Kidney epithelial cell (primary cell): ENCODE results near the gene GPR68. TPM values are rescaled to one million over a fixed set of nuclear protein-coding genes. Genes with fewer than 3 reads are reported as not detected.

Experiments
- DNase-seq: peaks from one replicate; pipeline ENCODE4 v3.0.0-alpha.2; 2010; ENCODE audit warnings: low read depth
- H3K27me3 ChIP-seq: 2 replicates; pipeline ENCODE4 v1.6.0; 2011; ENCODE audit warnings: low read length; ENCODE audit not compliant: control insufficient read depth, insufficient read depth
- H3K36me3 ChIP-seq: 2 replicates; pipeline ENCODE4 v1.5.1; 2011; ENCODE audit warnings: low read length; ENCODE audit not compliant: control insufficient read depth, insufficient read depth
- H3K4me3 ChIP-seq: 2 replicates; pipeline ENCODE4 v1.5.1; 2011; ENCODE audit warnings: low read depth, mild to moderate bottlenecking, control low read depth, low read length
- CTCF ChIP-seq: IDR thresholded peaks from 2 replicates; pipeline ENCODE4 v1.5.1; 2011; ENCODE audit warnings: mild to moderate bottlenecking, moderate library complexity, low read length, control low read depth, inconsistent platforms; ENCODE audit not compliant: insufficient read depth, poor library complexity, severe bottlenecking
- total RNA-seq: library from RNA; depleted of rRNA; stranded (reverse); fragments of >200 nt; gene quantifications from 2 replicates; pipeline ENCODE4 v1.2.3, GENCODE V29; 2015

Gene GPR68
- total RNA-seq, 1 donor from 2014 or later: 4.7 TPM

DNA sequence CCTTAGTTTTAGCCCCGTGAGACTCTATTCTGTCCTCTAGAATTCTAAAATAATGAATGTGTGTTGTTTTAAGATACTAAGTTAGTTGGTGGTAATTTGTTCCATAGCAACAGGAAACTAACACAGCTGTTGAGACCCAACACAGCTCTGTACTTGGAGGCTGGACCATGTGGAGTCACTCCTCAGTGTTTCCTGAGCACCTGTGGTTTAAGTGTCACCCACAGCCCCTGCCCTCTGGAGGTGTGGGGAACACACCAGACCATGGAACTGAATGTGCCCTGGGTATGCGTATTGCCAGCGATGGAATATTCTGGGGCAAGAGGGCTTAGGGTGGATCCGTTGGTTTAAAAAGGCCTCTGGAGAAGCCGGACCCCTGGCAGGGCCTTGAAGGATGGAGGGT lies 16.6 kb upstream of the GPR68 start:
- TF ChIP-seq CTCF: no peak
- H3K36me3 ChIP-seq: no peaks in the 10 kb centered on the region
- H3K4me3 ChIP-seq: no peak overlapping the region
- peaks cover 11% of the 10 kb centered on the region for H3K27me3 ChIP-seq
- no peak for DNase-seq

GRCh38 chr14:91258876-91259275 lies 14.4 kb upstream of the GPR68 start:
- no peak for TF ChIP-seq CTCF
- DNase-seq: no peak
- H3K36me3 ChIP-seq: no peaks in the 10 kb centered on the region
- no peak overlapping the region for H3K4me3 ChIP-seq
- H3K27me3 ChIP-seq: peaks cover 2% of the 10 kb centered on the region

- no peak for TF ChIP-seq CTCF
- Histone ChIP-seq H3K4me3 (no peak overlapping the region), H3K27me3 (peaks cover 3% of the 10 kb centered on the region), H3K36me3 (no peaks in the 10 kb centered on the region)
- no peak for DNase-seq
Measured at GRCh38 chr14:91258011-91258618, 13.6 kb upstream of the GPR68 start.

- no peak for DNase-seq
- no peak for TF ChIP-seq CTCF
- Histone ChIP-seq H3K27me3 (peaks cover 3% of the 10 kb centered on the region), H3K36me3 (no peaks in the 10 kb centered on the region), H3K4me3 (no peak overlapping the region)
Measured at GRCh38 chr14:91257328-91258010, 13.0 kb upstream of the GPR68 start.

DNA sequence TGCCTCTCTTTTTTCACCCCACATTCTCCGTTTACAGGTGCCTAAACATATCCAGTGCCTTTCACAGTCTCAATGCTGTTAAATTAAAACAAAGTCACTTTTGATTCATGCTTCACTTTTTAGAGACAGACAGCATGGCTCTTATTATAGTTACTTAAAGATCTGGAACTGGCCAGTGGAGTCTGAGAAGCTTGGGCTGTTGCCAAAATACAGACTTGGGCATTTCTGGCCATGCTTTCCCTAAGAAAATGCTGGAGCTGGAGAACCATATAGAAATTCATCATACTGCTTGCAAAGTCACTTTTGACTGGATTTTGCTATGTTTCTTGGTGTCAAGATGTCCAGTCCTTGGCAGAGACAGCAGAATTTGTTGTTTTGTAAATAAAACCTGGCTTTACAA lies 12.2 kb upstream of the GPR68 start:
- no peak for TF ChIP-seq CTCF
- H3K4me3 ChIP-seq: no peak overlapping the region
- H3K36me3 ChIP-seq: no peaks in the 10 kb centered on the region
- no peak for DNase-seq
- H3K27me3 ChIP-seq: peaks cover 3% of the 10 kb centered on the region
